ACC112 (cell line): ENCODE measurements around the gene NAA80.
"Not testable (repeated sequence)": the region's sequence is repeated elsewhere in the genome, so short reads cannot be mapped to it uniquely, and the experiment has no call there.

Source experiments
- H2AFZ ChIP-seq: fragments of 200-600 bp; sonication (generic); one replicate; pipeline ENCODE4 v1.6.0; 2017; ENCODE audit warnings: antibody characterized with exemption, low read length; ENCODE audit not compliant: unreplicated experiment
- H3K27ac ChIP-seq: fragments of 200-600 bp; sonication (generic); 2 replicates; pipeline ENCODE4 v1.5.1; 2014; ENCODE audit warnings: low read depth, mild to moderate bottlenecking, antibody characterized with exemption, low read length, moderate library complexity
- H3K27me3 ChIP-seq: fragments of 200-600 bp; sonication (generic); 2 replicates; pipeline ENCODE4 v1.6.1; 2014; ENCODE audit warnings: mild to moderate bottlenecking, antibody characterized with exemption, low read length, moderate library complexity, mixed read lengths; ENCODE audit not compliant: insufficient read depth
- H3K36me3 ChIP-seq: fragments of 200-600 bp; sonication (generic); 2 replicates; pipeline ENCODE4 v1.6.1; 2016; ENCODE audit warnings: mild to moderate bottlenecking, antibody characterized with exemption, low read length, moderate library complexity, mixed read lengths; ENCODE audit not compliant: insufficient read depth
- H3K4me1 ChIP-seq: fragments of 200-600 bp; sonication (generic); one replicate; pipeline ENCODE4 v1.6.1; 2016; ENCODE audit warnings: low read length, mixed read lengths; ENCODE audit not compliant: insufficient read depth, unreplicated experiment, control insufficient read depth
- H3K4me3 ChIP-seq: fragments of 200-600 bp; sonication (generic); 2 replicates; pipeline ENCODE4 v1.5.1; 2014; ENCODE audit warnings: mild to moderate bottlenecking, low read depth, low read length
- H3K79me2 ChIP-seq: fragments of 200-600 bp; sonication (generic); one replicate; pipeline ENCODE4 v1.6.0; 2016; ENCODE audit warnings: low read length; ENCODE audit not compliant: control insufficient read depth, unreplicated experiment, insufficient read depth

The NAA80 gene

DNA sequence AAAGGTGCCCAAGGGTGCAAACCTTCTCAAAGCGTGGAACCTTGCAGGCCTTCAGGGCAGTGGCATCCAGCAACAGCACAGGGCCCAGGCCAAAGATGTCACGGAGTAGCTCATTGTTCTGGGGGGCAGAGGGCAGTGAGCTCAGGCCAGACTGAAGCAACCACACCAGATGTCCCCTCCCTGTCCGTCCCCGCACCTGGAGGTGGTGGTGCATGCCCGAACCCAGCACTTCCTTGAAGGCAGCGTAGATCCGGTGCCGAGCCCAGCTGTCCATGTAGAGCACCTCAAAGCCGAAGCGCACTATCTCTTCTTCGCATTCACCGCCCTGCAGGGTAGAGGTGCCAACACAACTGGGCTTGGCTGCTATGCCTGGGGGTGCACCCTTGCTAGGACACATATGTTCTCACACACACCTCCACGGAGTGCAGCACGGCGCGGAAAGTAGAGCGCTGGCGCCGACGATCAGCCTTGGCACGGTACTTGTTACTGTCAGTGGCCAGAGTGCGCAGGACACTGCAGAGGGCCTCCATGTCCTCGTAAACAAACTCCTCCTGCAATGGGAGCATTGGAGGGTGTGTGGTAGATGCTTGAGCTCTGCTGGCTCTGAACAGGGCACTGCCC, 10.7 kb downstream of the NAA80 start:
- H3K79me2 ChIP-seq = peaks cover 29% of the 10 kb centered on the region
- H3K4me1 ChIP-seq = peaks cover 6% of the 10 kb centered on the region
- no peak overlapping the region for H2AFZ ChIP-seq
- H3K27ac ChIP-seq = no peak overlapping the region
- H3K4me3 ChIP-seq = no peak overlapping the region
- H3K27me3 ChIP-seq = no peaks in the 10 kb centered on the region
- H3K36me3 ChIP-seq = no peaks in the 10 kb centered on the region; the same call in 1 of the 2 replicates

DNA sequence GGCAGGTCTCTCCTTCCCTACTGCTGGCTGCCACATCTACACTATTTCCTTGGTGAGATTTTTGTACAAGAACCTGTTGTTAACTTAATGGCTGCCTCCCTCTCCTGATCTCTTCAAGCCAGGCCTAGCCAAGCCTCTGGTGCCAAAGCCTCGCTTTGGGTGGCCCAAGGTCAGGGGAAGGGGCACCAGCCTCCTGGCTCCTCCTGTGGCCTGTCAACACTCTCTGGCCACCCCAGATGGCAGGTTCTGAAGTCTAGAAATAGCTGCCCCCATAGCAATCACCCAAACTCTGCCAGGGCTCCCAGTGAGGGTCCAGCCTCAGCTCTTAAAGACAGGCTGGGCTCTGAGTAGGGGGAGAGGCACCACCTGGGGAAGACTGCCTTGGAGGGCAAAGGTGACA, 11.9 kb downstream of the NAA80 start:
- Histone ChIP-seq H3K4me3 (no peak overlapping the region), H2AFZ (no peak overlapping the region), H3K27ac (no peak overlapping the region), H3K79me2 (peaks cover 29% of the 10 kb centered on the region), H3K27me3 (no peaks in the 10 kb centered on the region), H3K4me1 (no peaks in the 10 kb centered on the region), H3K36me3 (no peaks in the 10 kb centered on the region; the same call in 1 of the 2 replicates)

DNA sequence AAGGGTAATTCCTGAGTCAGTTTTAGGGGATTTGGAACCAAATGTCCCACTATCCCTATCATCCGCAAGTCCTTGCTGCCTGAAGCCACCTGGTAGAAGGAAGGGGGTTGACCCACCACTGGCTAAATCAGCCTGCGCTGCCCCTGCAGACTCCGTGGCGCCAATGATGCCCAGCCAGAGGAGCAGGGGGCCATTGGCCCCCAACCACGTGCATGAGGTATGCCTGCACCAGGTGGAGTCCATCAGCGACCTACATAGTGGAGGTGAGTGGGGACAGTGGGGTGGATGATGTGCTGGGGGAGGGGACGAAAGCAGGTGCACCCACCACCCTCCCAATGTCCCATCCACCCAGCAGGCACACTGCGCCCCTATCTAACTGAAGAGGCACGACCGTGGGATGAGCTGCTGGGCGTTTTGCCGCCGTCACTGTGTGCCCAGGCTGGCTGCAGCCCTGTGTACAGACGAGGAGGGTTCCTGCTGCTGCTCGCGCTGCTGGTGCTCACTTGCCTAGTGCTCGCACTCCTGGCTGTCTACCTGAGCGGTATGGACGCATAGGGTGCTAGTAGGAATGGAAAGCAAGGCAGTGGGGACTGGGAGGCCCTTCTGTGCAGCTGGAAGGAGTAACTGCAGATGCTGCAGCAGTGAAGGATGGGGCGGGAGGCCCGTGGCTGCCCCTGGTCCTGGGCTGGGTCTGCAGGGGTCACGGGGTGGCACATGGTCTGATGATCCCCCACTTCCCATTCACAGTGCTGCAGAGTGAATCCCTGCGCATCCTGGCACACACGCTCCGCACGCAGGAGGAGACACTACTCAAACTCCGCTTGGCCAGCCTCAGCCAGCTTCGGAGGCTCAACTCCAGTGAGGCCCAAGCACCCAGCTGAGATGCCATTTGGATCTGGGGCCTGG, 12.6 kb downstream of the NAA80 start:
- Histone ChIP-seq H3K4me1 (no peaks in the 10 kb centered on the region), H3K36me3 (no peaks in the 10 kb centered on the region; the same call in 1 of the 2 replicates), H3K79me2 (peaks cover 23% of the 10 kb centered on the region), H2AFZ (no peak overlapping the region), H3K27ac (no peak overlapping the region), H3K4me3 (no peak overlapping the region), H3K27me3 (no peaks in the 10 kb centered on the region)

DNA sequence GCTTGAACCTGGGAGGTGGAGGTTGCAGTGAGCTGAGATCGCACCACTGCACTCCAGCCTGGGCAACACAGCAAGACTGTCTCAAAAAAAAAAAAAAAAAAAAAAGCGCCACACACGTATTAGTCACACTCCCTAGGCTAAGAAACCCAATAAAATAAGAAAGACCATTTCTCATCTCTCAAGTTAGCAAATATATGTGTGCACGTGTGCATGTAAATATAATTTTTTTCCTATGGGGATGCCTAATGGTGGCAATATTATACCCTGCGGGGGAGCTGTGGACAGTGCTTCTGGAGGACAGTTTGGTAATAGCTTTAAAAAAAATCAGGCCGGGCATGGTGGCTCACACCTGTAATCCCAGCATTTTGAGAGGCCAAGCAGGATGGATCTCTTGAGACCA, 15.1 kb downstream of the NAA80 start:
- not testable (repeated sequence) for H3K4me1 ChIP-seq, H3K27me3 ChIP-seq, H3K27ac ChIP-seq, H2AFZ ChIP-seq, H3K36me3 ChIP-seq, H3K4me3 ChIP-seq, H3K79me2 ChIP-seq

- Histone ChIP-seq H2AFZ (no peak overlapping the region), H3K27ac (no peak overlapping the region), H3K36me3 (no peaks in the 10 kb centered on the region), H3K4me3 (no peak overlapping the region), H3K79me2 (no peaks in the 10 kb centered on the region), H3K27me3 (peaks cover 8% of the 10 kb centered on the region; the same call in 1 of the 2 replicates), H3K4me1 (no peaks in the 10 kb centered on the region)
Observed at GRCh38 chr3:50279255-50280016, 19.8 kb downstream of the NAA80 start.

GRCh38 chr3:50278880-50279224, 20.4 kb downstream of the NAA80 start, which contains the start of gene LSMEM2:
Gene LSMEM2, plus strand, starts transcription at chr3:50279087. Its CDS starts 27 bp downstream, at chr3:50279114.
- Histone ChIP-seq H3K27ac (no peak within 1 kb of the TSS), H3K4me3 (no peak within 1 kb of the TSS), H3K4me1 (no peaks in the 10 kb centered on the region), H3K36me3 (no peaks in the 10 kb centered on the region), H3K27me3 (peaks cover 12% of the 10 kb centered on the region), H3K79me2 (no peaks in the 10 kb centered on the region), H2AFZ (no peak within 1 kb of the TSS)

DNA sequence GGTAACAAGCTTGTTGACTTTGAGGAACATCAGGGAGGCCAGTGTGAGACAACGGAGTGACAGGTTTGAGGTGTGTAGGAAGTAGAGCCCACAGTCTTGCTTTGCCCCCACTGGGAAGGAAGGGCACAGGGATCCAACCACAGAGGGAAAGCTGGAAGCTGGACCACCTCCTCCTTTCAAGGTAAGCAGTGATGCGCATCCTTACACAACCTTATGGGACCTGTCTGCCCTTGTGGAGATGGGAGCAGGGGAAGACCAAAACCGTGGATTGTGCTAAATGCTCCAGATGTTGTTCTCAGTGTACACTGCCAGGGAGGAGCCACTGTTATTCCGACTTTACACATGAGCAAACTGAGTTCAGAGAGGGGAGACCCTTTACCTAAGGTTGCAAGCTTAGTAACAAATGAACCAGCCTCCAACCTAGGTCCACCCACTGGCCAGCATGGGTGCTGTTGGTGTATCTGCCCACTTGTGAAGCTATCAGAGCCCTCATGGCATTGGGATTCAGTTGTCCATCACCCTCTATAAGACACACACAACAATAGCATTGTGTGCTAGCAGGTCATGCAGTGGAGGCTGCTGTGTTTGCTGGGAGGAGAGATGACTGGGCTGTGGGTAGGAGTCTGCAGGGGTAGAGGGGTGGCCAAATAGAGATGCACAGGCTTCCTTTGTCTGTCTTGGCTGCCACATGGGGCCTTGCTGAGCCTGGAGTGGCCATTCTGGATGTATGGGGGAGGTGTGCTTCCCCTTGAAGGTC, 20.9 kb downstream of the NAA80 start:
- Histone ChIP-seq H3K79me2 (no peaks in the 10 kb centered on the region), H2AFZ (no peak overlapping the region), H3K4me1 (no peaks in the 10 kb centered on the region), H3K4me3 (no peak overlapping the region), H3K27me3 (peaks cover 17% of the 10 kb centered on the region), H3K36me3 (no peaks in the 10 kb centered on the region), H3K27ac (no peak overlapping the region)

DNA sequence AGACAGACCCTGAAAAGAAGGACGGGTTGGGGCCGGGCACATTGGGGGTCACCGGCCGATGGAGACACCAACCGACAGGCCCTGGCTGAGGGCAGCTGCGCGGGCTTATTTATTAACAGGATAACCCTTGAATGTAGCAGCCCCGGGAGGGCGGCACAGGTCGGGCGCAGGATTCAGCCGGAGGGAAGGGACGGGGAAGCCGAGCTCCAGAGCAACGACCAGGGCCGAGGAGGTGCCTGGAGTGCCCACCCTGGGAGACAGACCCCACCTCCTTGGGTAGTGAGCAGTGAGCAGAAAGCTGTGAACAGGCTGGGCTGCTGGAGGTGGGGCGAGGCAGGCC, 22.5 kb downstream of the NAA80 start:
- Histone ChIP-seq H3K27ac (no peak overlapping the region), H3K4me3 (no peak overlapping the region), H3K36me3 (no peaks in the 10 kb centered on the region)

GRCh38 chr3:50275996-50276761, 23.0 kb downstream of the NAA80 start:
- no peaks in the 10 kb centered on the region for H3K79me2 ChIP-seq
- H3K36me3 ChIP-seq = no peaks in the 10 kb centered on the region
- no peak overlapping the region for H3K27ac ChIP-seq
- H2AFZ ChIP-seq = no peak overlapping the region
- no peaks in the 10 kb centered on the region for H3K4me1 ChIP-seq
- no peak overlapping the region for H3K4me3 ChIP-seq
- peaks cover 18% of the 10 kb centered on the region for H3K27me3 ChIP-seq

More for the DNA sequence above, 22.5 kb downstream of the NAA80 start:
- Histone ChIP-seq H3K79me2 (no peaks in the 10 kb centered on the region), H2AFZ (no peak overlapping the region), H3K4me1 (no peaks in the 10 kb centered on the region), H3K27me3 (peaks cover 18% of the 10 kb centered on the region)
